Measurements from ENCODE around the gene TNIK. TPM values are rescaled to one million over a fixed set of nuclear protein-coding genes. Genes with fewer than 3 reads are reported as not detected.

Gene TNIK
- total RNA-seq, 4 donors from 2014 or later = 1.5 to 20.3 (median 7.7) TPM

GRCh38 chr3:171267104-171267503 is 193.1 kb downstream of the TNIK start:
- DNase-seq = no peak
- Histone ChIP-seq H3K27ac (peak overlapping the region; percentile 29 to 54), H3K36me3 (no peaks in the 10 kb centered on the region), H3K4me3 (no peak overlapping the region), H3K9me3 (no peaks in the 10 kb centered on the region), H3K27me3 (no peaks in the 10 kb centered on the region), H3K4me1 (no peaks in the 10 kb centered on the region)
- TF ChIP-seq POLR2A (IDR thresholded peaks at IDR 0.05) (no peak), CTCF (IDR thresholded peaks at IDR 0.05) (no peak)
- intact Hi-C loops (cut with DNase I; ENCODE audit: low total_unique reads) = no loop called here

- no peak overlapping the region for H3K4me3 ChIP-seq
- peak overlapping the region; percentile 29 to 54 for H3K27ac ChIP-seq
- TF ChIP-seq CTCF (IDR thresholded peaks at IDR 0.05) (no peak), POLR2A (IDR thresholded peaks at IDR 0.05) (no peak)
- no peaks in the 10 kb centered on the region for H3K4me1 ChIP-seq
- intact Hi-C loops (cut with DNase I; ENCODE audit: low total_unique reads) = no loop called here
- no peak for DNase-seq
- H3K9me3 ChIP-seq = no peaks in the 10 kb centered on the region
- no peaks in the 10 kb centered on the region for H3K27me3 ChIP-seq
- no peaks in the 10 kb centered on the region for H3K36me3 ChIP-seq
These were observed 193.5 kb downstream of the TNIK start for GRCh38 chr3:171266740-171267073.

- Histone ChIP-seq H3K4me1 (no peaks in the 10 kb centered on the region), H3K27ac (peak overlapping the region; percentile 29 to 54), H3K27me3 (no peaks in the 10 kb centered on the region), H3K4me3 (no peak overlapping the region), H3K36me3 (no peaks in the 10 kb centered on the region), H3K9me3 (no peaks in the 10 kb centered on the region)
- TF ChIP-seq CTCF (IDR thresholded peaks at IDR 0.05) (no peak), POLR2A (IDR thresholded peaks at IDR 0.05) (no peak)
- DNase-seq = no peak
- intact Hi-C loops (cut with DNase I; ENCODE audit: low total_unique reads) = no loop called here
These were observed 194.0 kb downstream of the TNIK start for GRCh38 chr3:171266034-171266739.

- DNase-seq = no peak
- intact Hi-C loops (cut with DNase I; ENCODE audit: low total_unique reads) = no loop called here
- Histone ChIP-seq H3K36me3 (no peaks in the 10 kb centered on the region), H3K27ac (no peak overlapping the region), H3K4me3 (no peak overlapping the region), H3K9me3 (no peaks in the 10 kb centered on the region), H3K27me3 (no peaks in the 10 kb centered on the region), H3K4me1 (no peaks in the 10 kb centered on the region)
- TF ChIP-seq POLR2A (IDR thresholded peaks at IDR 0.05) = no peak
- TF ChIP-seq CTCF (IDR thresholded peaks at IDR 0.05) = no peak
These were observed 195.4 kb downstream of the TNIK start for GRCh38 chr3:171264758-171265157.

- no peak overlapping the region for H3K4me3 ChIP-seq
- no peaks in the 10 kb centered on the region for H3K36me3 ChIP-seq
- no peaks in the 10 kb centered on the region for H3K4me1 ChIP-seq
- no peak for DNase-seq
- TF ChIP-seq CTCF (IDR thresholded peaks at IDR 0.05) = no peak
- intact Hi-C loops (cut with DNase I; ENCODE audit: low total_unique reads) = no loop called here
- no peak overlapping the region for H3K27ac ChIP-seq
- H3K27me3 ChIP-seq = no peaks in the 10 kb centered on the region
- no peaks in the 10 kb centered on the region for H3K9me3 ChIP-seq
These were observed 197.8 kb downstream of the TNIK start for GRCh38 chr3:171262431-171262830.

All from uterus (tissue), 4 donors.